Ovary (tissue), 9 donors: Measurements from ENCODE around the gene TMEM117. TPM values are rescaled to one million over a fixed set of nuclear protein-coding genes. Genes with fewer than 3 reads are reported as not detected.

Experiments used
- DNase-seq, 5 donors: peaks; one replicate each; pipeline ENCODE4 v3.0.0-alpha.2; 2019 to 2020
- H3K27ac ChIP-seq, 2 donors: fragments of 200-600 bp; one replicate each; pipeline versions ENCODE4 v1.5.1 to v1.8.0; 2019 to 2022
- H3K27me3 ChIP-seq: fragments of 200-600 bp; one replicate; pipeline ENCODE4 v1.8.0; 2022
- H3K36me3 ChIP-seq: fragments of 200-600 bp; sonication (generic); one replicate; pipeline ENCODE4 v1.5.1; 2019
- H3K4me1 ChIP-seq: one replicate; pipeline ENCODE4 v1.8.1; 2013; ENCODE audit warnings: mild to moderate bottlenecking, moderate library complexity; ENCODE audit not compliant: insufficient read depth
- H3K4me3 ChIP-seq: fragments of 200-600 bp; sonication (generic); one replicate; pipeline ENCODE4 v1.5.1; 2017
- H3K9me3 ChIP-seq, 2 donors: fragments of 200-600 bp in 1 of 2; sonication (generic) in 1 of 2; one replicate each; pipeline versions ENCODE4 v1.5.1 to v1.8.1; 2013 to 2019; ENCODE audit warnings: mild to moderate bottlenecking in 1 of 2, moderate library complexity in 1 of 2
- EP300 ChIP-seq: sonication (generic); formaldehyde crosslinking; IDR thresholded peaks from one replicate; pipeline ENCODE4 v1.6.1; 2017; ENCODE audit warnings: antibody characterized with exemption
- POLR2A ChIP-seq: fragments of 450-650 bp; IDR thresholded peaks from one replicate; pipeline ENCODE4 v1.6.1; 2017; ENCODE audit warnings: antibody characterized with exemption, mild to moderate bottlenecking, moderate library complexity
- WGBS, 3 donors: extraction: QIAGEN DNeasy Blood & Tissue Kit in 1 of 3; methylation state at CpG; one replicate each; pipeline versions ENCODE4 v1.1.5 to v1.1.7; 2013 to 2017; 5-methylcytosine and 5-hydroxymethylcytosine counted together
- intact Hi-C, 4 donors: fragments of 100-400 bp; cut with DNase I; formaldehyde crosslinking; loops; one replicate each; pipeline versions ENCODE4 v1.11.0 to v1.15.1; 2022 to 2023
- polyA plus RNA-seq, 2 donors: library from polyadenylated mRNA; stranded (reverse); fragments of 200-250 nt in 1 of 2; fragments of 350-450 nt in 1 of 2; fragmentation: Illumina TruSeq in 1 of 2; extraction: RNeasy Lipid Tissue Mini Kit (QIAGEN cat#74804) in 1 of 2; gene quantifications; one replicate each; pipeline ENCODE4 v1.2.3, GENCODE V29; 2013 to 2014
- total RNA-seq, 7 donors: library from RNA; depleted of rRNA in 2 of 7; stranded (reverse); fragments of >200 nt in 2 of 7; fragmentation: NEBNext Ultra II Directional in 3 of 7; extraction: Animal tissue kit (Norgen Biotek cat#: 25700) in 3 of 7; gene quantifications; one replicate each; pipeline versions ENCODE4 v1.1.0 to v1.2.4, GENCODE V29; 2016 to 2023
- TF ChIP-seq, protein P1 (sequence below), 3 donors: fragments of 450-650 bp in 2 of 3; fragments of 200-600 bp in 1 of 3; IDR thresholded peaks; one replicate each; pipeline versions ENCODE4 v1.5.1 to v1.8.0; 2016 to 2022; ENCODE audit warnings: antibody characterized with exemption in 3 of 3, mild to moderate bottlenecking in 1 of 3
- donor health status: DM: no; HTN: no; CAD: no; lungs with moderate emphysema.
- donor health status: DM: no; HTN: no; CAD: no.
- donor health status: Bipolar disorder and iron deficiency.
- donor health status: DM: yes; HTN: yes; CAD: no.
- donor health status: DM: no; HTN: no; CAD: no.
- donor health status: DM: yes; HTN: yes; CAD: no.

TMEM117 gene
- total and polyA plus RNA-seq, 9 donors: 3.5 to 19.3 (median 6.3) TPM

DNA sequence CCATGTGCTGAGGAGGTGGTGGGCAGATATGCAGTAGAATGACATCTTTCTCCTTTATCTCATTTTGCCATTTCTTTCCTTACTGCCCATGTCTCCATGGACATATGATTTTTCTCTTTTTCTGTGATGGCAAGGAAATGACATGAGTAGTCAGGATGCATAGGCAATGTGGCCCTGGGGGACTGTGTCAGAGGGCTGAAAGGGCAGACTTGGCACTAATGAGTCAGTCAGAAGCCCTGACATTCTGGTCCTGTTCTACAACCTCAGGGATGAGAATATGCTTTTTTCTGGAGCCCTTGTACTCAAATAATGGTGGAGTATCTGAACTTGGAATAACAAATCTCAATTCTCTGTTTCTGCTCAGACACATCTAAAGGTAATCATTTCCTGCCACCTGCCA, 167.8 kb downstream of the TMEM117 start:
- H3K27me3 ChIP-seq: no peaks in the 10 kb centered on the region
- intact Hi-C loops: no loop called here
- TF ChIP-seq, protein P1, sequence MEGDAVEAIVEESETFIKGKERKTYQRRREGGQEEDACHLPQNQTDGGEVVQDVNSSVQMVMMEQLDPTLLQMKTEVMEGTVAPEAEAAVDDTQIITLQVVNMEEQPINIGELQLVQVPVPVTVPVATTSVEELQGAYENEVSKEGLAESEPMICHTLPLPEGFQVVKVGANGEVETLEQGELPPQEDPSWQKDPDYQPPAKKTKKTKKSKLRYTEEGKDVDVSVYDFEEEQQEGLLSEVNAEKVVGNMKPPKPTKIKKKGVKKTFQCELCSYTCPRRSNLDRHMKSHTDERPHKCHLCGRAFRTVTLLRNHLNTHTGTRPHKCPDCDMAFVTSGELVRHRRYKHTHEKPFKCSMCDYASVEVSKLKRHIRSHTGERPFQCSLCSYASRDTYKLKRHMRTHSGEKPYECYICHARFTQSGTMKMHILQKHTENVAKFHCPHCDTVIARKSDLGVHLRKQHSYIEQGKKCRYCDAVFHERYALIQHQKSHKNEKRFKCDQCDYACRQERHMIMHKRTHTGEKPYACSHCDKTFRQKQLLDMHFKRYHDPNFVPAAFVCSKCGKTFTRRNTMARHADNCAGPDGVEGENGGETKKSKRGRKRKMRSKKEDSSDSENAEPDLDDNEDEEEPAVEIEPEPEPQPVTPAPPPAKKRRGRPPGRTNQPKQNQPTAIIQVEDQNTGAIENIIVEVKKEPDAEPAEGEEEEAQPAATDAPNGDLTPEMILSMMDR (IDR thresholded peaks at IDR 0.05): no peak
- TF ChIP-seq POLR2A (no peak), EP300 (no peak)
- no peaks in the 10 kb centered on the region for H3K36me3 ChIP-seq
- no peak for DNase-seq
- peaks cover 0 to 3% of the 10 kb centered on the region in 2 donors for H3K9me3 ChIP-seq
- no peak overlapping the region for H3K4me3 ChIP-seq
- no peak overlapping the region for H3K27ac ChIP-seq
- no peaks in the 10 kb centered on the region for H3K4me1 ChIP-seq

DNA sequence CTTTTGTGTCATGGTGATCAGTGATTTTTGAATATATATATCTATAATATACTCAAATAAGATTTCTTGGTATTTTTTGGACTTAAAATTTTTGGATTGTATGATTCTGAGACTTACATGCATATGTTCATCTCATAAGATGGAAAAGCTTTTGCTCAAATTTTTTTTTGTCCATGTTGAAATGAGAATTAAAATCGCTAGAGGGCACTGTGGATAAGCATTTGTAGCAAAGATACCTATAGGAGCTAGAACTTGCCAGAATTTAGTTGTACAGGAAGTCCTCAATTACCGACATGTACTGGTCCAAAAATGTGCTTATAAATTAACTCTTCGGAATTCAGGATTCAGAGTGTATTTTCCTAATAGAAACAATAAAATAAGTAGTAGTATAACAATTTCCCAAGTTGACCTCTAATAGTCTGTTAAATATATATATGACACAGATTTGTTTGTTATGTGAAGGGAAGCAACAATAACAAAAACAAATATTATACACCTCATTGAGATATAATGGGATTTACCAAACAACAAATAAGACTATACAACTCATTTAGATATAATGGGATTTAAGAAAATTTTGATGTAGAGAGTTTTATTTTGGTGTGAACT, 179.6 kb downstream of the TMEM117 start:
- intact Hi-C loops: no loop called here
- TF ChIP-seq EP300: no peak
- TF ChIP-seq POLR2A: no peak
- TF ChIP-seq, protein P1 (IDR thresholded peaks at IDR 0.05): no peak
- no peaks in the 10 kb centered on the region for H3K27me3 ChIP-seq
- H3K36me3 ChIP-seq: no peaks in the 10 kb centered on the region
- H3K4me1 ChIP-seq: no peaks in the 10 kb centered on the region
- H3K4me3 ChIP-seq: no peak overlapping the region
- no peak overlapping the region for H3K27ac ChIP-seq
- WGBS, 3 donors: 1 to 2% (median 2%) methylated on average over 3 of the region's 3 CpGs
- H3K9me3 ChIP-seq: no peaks in the 10 kb centered on the region
- no peak for DNase-seq

DNA sequence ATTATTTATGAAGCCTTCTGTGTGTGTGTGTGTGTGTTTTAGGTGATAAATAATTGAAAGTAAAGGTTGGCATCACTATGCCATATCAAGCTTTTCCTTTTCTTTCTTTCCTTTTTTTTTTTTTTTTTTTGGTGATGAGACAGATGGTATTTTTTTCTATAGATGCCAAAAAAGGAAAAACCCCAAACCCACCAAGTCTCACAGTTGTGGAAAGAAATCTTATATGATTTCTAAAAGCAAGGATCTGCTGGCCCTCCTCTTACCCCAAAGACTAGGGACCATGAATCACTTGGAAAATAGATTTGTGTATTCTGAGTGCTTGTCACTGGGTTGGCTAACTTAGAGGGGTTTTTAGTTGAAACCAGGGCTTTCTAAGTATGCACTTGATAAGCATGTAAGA, 181.3 kb downstream of the TMEM117 start:
- Histone ChIP-seq H3K27me3 (no peaks in the 10 kb centered on the region), H3K4me1 (no peaks in the 10 kb centered on the region), H3K27ac (no peak overlapping the region), H3K9me3 (no peaks in the 10 kb centered on the region), H3K36me3 (no peaks in the 10 kb centered on the region), H3K4me3 (no peak overlapping the region)
- intact Hi-C loops: no loop called here
- DNase-seq: no peak
- TF ChIP-seq EP300 (no peak), POLR2A (no peak)
- TF ChIP-seq, protein P1 (IDR thresholded peaks at IDR 0.05): no peak

- WGBS, 3 donors: 66 to 83% (median 69%) methylated on average over 2 of the region's 2 CpGs
- Histone ChIP-seq H3K9me3 (no peaks in the 10 kb centered on the region), H3K27me3 (no peaks in the 10 kb centered on the region), H3K4me1 (no peaks in the 10 kb centered on the region), H3K4me3 (no peak overlapping the region), H3K27ac (no peak overlapping the region), H3K36me3 (no peaks in the 10 kb centered on the region)
- TF ChIP-seq EP300: no peak
- TF ChIP-seq, protein P1 (IDR thresholded peaks at IDR 0.05): no peak
- TF ChIP-seq POLR2A: no peak
- DNase-seq: no peak
- intact Hi-C loops: no loop called here
Observed at GRCh38 chr12:44019118-44019517, 183.2 kb downstream of the TMEM117 start.
